Right lobe of liver (tissue), 4 donors: ENCODE measurements around the gene GSG1L.

ENCODE experiments used
- POLR2A ChIP-seq: fragments of 450-650 bp; IDR thresholded peaks from one replicate; pipeline ENCODE4 v1.6.1; 2017; ENCODE audit warnings: antibody characterized with exemption, mild to moderate bottlenecking
- TF ChIP-seq, protein P1 (sequence below), 4 donors: fragments of 200-600 bp in 3 of 4; fragments of 450-650 bp in 1 of 4; IDR thresholded peaks; one replicate each; pipeline versions ENCODE4 v1.5.1 to v1.8.0; 2016 to 2022; ENCODE audit warnings: antibody characterized with exemption in 4 of 4, mild to moderate bottlenecking in 2 of 4
- donor health status: DM: no; HTN: no; CAD: no.
- donor health status: DM: no; HTN: no; CAD: no.
- donor health status: DM: no; HTN: yes; CAD: no.

DNA sequence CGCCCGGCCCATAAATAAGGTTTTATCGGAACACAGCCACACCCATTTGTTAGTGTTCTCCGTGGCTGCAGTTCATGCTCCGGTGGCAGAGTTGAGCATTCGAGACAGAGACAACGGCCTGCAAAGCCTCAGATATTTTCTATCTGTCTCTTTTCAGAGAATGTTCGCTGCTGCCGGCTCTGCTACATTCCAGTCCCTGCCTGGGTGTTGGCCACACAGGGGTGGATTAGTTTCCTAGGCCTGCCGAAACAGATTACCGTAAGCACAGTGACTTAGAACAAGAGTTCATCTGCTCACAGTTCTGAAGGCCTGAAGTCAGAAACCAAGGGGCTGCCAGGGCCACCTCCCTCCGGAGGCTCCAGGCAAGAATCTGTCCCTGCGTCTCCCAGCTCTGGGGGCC, 19.1 kb upstream of the GSG1L start:
- no peak for TF ChIP-seq POLR2A
- TF ChIP-seq, protein P1, sequence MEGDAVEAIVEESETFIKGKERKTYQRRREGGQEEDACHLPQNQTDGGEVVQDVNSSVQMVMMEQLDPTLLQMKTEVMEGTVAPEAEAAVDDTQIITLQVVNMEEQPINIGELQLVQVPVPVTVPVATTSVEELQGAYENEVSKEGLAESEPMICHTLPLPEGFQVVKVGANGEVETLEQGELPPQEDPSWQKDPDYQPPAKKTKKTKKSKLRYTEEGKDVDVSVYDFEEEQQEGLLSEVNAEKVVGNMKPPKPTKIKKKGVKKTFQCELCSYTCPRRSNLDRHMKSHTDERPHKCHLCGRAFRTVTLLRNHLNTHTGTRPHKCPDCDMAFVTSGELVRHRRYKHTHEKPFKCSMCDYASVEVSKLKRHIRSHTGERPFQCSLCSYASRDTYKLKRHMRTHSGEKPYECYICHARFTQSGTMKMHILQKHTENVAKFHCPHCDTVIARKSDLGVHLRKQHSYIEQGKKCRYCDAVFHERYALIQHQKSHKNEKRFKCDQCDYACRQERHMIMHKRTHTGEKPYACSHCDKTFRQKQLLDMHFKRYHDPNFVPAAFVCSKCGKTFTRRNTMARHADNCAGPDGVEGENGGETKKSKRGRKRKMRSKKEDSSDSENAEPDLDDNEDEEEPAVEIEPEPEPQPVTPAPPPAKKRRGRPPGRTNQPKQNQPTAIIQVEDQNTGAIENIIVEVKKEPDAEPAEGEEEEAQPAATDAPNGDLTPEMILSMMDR (IDR thresholded peaks at IDR 0.05) = no peak
